HG03095 (cell line): ENCODE data around the gene CASKIN2.
"Not testable (repeated sequence)": the region's sequence is repeated elsewhere in the genome, so short reads cannot be mapped to it uniquely, and the experiment has no call there.

ENCODE experiments used
- ATAC-seq: cut with Tn5 transposase; IDR thresholded peaks from one replicate; pipeline ENCODE4 v1.9.1; 2021; ENCODE audit warnings: moderate library complexity; ENCODE audit not compliant: unreplicated experiment

The CASKIN2 gene

GRCh38 chr17:75521290-75521689, 6.0 kb upstream of the CASKIN2 start:
- ATAC-seq = no peak

GRCh38 chr17:75520413-75520812, 5.1 kb upstream of the CASKIN2 start:
- ATAC-seq = not testable (repeated sequence)

- no peak for ATAC-seq
These were observed 3.7 kb upstream of the CASKIN2 start for GRCh38 chr17:75518983-75519537.

GRCh38 chr17:75518201-75518600, 2.9 kb upstream of the CASKIN2 start:
- no peak for ATAC-seq

GRCh38 chr17:75517297-75517865, 2.0 kb upstream of the CASKIN2 start:
- no peak for ATAC-seq

GRCh38 chr17:75516619-75517296, 1.4 kb upstream of the CASKIN2 start:
- peak; percentile 8 for ATAC-seq

- ATAC-seq = peak; percentile 59
These were observed 900 bp upstream of the CASKIN2 start, which contains the start of gene TSEN54 for GRCh38 chr17:75516255-75516618. Gene TSEN54 (plus strand): TSS chr17:75516528. CDS start chr17:75516561, 33 bp downstream.

- ATAC-seq = no peak
These were observed 330 bp downstream of the CASKIN2 start for GRCh38 chr17:75514919-75515495.

GRCh38 chr17:75514299-75514918, 928 bp downstream of the CASKIN2 start:
- ATAC-seq = no peak

GRCh38 chr17:75513641-75514000, 1.7 kb downstream of the CASKIN2 start:
- no peak for ATAC-seq

- ATAC-seq = no peak
These were observed 2.3 kb downstream of the CASKIN2 start for GRCh38 chr17:75512926-75513640.

GRCh38 chr17:75511610-75512575, 3.4 kb downstream of the CASKIN2 start:
- no peak for ATAC-seq

- ATAC-seq = no peak
These were observed 4.1 kb downstream of the CASKIN2 start for GRCh38 chr17:75511270-75511609.

GRCh38 chr17:75509528-75510258, 5.6 kb downstream of the CASKIN2 start:
- no peak for ATAC-seq

GRCh38 chr17:75508931-75509361, 6.4 kb downstream of the CASKIN2 start:
- ATAC-seq = no peak

GRCh38 chr17:75507733-75508719, 7.3 kb downstream of the CASKIN2 start:
- ATAC-seq = no peak

- no peak for ATAC-seq
These were observed 8.4 kb downstream of the CASKIN2 start for GRCh38 chr17:75506888-75507287.

GRCh38 chr17:75506134-75506533, 9.2 kb downstream of the CASKIN2 start:
- ATAC-seq = no peak
